ENCODE results near the gene AP3D1.
"Not testable (repeated sequence)": the region's sequence is repeated elsewhere in the genome, so short reads cannot be mapped to it uniquely, and the experiment has no call there.

Gene AP3D1

DNA sequence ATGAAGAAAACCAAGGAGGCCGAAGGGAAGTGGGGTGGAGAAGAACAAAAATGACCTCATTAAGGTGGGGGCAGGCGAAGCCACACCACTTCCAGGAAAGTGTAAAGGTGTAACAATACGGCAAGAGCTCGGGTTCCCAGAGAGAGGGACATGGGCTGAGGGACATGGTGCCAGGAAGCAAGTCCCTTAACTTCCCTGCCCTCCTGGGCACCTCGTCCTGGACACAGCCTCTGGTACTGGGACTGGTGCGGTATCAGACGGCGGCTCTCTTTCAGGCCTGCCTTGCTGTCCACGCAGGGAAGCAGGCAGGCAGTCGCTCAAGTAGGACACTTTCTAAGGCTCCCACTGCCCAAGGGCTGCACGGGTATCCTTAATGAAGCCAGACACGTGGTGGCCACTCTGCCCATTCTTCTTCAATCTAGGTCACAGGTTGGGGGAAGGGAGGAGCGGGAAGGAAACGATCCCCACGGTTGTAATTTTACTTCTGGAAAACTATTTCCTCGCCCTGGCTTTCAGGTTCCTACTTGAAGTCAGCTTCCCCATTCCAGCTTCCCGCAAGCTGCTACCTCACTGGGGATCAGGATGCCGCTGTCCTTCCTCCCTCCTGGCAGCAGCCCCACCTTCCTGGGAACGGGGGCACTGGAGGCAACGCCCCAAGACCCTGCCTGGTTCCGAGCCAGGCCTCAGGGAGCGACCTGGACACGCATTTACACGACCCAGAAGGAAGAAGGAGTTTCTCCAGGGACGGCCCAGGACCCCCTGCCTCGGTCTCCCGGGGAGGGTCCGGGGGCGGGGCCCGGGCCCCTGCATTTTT lies 1.2 kb downstream of the AP3D1 start:
- DNase-seq (ENCODE audit: low read depth): no peak

GRCh38 chr19:2148482-2149135 lies 2.8 kb downstream of the AP3D1 start:
- DNase-seq (ENCODE audit: low read depth): no peak

GRCh38 chr19:2145831-2146241 lies 5.5 kb downstream of the AP3D1 start:
- no peak for DNase-seq (ENCODE audit: low read depth)

GRCh38 chr19:2144190-2144589 lies 7.2 kb downstream of the AP3D1 start:
- DNase-seq (ENCODE audit: low read depth): no peak

GRCh38 chr19:2142173-2142829 lies 9.1 kb downstream of the AP3D1 start:
- no peak for DNase-seq (ENCODE audit: low read depth)

DNA sequence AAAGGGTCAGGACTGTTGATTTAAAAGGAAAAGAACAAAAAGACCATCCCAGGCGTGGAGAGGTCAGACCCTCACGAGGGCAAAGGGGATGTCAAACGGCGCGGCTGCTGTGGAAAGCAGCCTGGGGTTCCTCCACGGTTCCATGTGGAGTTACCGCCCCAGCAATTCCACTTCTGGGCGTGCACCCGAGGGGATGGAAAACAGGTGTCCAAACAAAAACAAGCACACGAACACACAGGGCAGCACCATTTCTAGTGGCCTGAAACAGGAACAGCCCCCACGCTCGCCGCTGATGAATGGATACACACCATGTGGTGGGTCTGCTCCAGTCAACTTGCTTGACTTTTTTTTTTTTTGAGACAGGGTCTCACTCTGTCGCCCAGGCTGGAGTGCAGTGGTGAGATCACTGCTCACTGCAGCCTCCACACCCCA lies 11.2 kb downstream of the AP3D1 start:
- no peak for DNase-seq (ENCODE audit: low read depth)

DNA sequence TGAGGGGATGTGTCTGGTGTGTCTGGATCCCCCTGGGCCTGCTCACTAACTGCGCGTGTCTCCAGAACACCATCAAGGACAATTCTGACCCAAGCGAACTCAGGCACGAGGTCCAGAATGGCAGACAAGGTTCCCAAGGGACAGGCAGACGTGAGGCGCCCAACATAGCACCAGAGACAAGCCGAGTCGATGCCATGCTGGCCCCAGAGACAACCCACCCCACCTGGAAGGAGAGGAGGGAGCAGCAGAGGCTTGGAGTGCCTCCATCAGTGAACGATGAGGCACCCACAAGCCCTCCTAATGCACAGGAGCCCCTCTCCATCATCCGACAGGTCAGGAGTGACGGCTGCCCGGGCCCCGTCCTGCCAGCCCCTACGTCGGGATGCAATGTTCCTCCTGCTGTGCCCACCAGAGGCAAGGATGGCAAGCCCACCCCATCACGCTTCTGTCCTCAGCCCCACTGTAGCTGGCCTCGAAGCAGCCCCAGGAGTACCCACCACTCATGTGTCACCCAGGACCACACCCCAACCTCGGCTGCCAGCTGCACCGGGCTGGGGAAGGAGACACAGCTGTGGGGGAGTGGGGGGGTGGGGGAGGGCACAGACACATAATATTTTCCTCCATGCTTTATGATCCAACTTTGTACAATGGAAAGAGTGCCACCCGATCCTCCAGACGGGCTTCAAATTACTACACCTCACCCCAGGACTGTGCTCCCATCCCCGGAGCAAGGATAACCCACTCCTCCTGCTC lies 11.8 kb downstream of the AP3D1 start:
- DNase-seq (ENCODE audit: low read depth): no peak

DNA sequence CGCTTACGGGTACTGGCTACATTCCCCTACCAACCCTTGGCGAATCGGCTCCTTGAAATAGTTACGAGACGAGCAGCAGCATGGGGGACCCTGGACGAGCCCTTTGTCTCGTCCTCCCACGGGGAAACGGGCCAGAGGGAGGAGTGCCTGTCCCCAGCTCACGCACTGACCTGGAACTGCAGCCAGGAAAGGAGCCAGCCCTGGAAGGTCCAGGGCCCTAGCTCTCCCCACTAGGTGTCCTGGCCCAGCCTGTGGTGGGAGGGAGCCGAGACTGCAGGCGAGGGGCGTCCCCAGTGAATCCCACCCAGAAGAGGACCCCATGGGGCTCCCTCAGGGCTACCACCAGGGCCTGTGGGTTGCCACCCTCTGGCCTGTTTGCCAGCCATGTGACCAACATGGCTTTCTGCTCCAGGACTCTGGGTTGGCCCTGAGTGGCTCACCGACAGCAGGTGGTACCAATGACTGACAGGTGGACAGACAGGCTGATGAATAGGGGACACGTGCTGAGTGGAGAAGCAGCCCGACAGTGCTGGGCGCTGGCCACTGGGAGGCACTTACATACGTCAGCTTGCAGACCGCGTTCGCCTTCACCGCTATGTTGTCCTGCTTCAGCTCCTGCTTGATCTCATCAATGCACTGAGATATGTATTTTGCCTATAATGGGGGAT lies 13.2 kb downstream of the AP3D1 start:
- no peak for DNase-seq (ENCODE audit: low read depth)

DNA sequence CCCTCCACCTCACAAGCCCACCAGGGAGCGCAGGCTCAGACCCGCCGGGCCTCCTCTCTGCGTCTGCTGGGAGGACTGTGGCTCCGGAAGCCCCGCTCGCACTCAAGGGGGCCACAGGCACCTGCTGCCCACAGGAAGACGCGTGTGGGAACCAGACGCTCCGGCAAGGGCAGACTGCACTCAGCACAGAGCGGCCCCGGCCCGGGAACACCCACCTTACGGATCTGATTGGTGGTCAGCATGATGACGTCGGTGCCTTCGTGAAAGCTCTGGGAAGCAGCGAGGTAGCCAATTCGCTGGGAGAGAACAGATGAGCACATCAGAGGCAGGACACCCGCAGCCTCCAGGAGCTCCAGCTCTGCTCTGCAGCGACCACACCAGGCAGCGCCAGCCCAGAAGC lies 14.6 kb downstream of the AP3D1 start:
- DNase-seq (ENCODE audit: low read depth): no peak

- DNase-seq (ENCODE audit: low read depth): no peak
Measured at GRCh38 chr19:2135474-2136402, 15.6 kb downstream of the AP3D1 start.

- no peak for DNase-seq (ENCODE audit: low read depth)
Measured at GRCh38 chr19:2132731-2133490, 18.5 kb downstream of the AP3D1 start.

GRCh38 chr19:2132191-2132590 lies 19.2 kb downstream of the AP3D1 start:
- no peak for DNase-seq (ENCODE audit: low read depth)

- not testable (repeated sequence) for DNase-seq (ENCODE audit: low read depth)
Measured at GRCh38 chr19:2131012-2131975, 20.1 kb downstream of the AP3D1 start.

GRCh38 chr19:2129892-2130770 lies 21.2 kb downstream of the AP3D1 start:
- no peak for DNase-seq (ENCODE audit: low read depth)

- DNase-seq (ENCODE audit: low read depth): no peak
Measured at GRCh38 chr19:2129486-2129885, 21.9 kb downstream of the AP3D1 start.

DNA sequence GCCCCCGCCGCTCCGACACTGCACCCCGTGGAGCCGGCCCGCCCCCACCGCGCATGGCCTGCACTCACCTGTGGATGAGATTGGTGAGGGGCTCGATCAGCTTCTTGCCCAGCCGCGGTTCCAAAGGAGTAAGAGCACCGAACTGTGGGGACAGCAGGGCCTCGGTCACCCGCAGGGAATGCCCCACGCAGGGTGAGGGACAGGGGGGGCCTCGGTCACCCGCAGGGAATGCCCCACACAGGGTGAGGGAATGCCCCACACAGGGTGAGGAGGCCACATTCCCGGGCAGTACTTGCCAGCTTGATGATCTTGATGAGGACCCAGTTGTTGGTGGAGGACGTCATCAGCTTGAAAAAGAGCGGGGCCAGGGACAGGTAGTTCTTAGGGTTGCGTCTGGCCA lies 22.3 kb downstream of the AP3D1 start:
- no peak for DNase-seq (ENCODE audit: low read depth)

DNA sequence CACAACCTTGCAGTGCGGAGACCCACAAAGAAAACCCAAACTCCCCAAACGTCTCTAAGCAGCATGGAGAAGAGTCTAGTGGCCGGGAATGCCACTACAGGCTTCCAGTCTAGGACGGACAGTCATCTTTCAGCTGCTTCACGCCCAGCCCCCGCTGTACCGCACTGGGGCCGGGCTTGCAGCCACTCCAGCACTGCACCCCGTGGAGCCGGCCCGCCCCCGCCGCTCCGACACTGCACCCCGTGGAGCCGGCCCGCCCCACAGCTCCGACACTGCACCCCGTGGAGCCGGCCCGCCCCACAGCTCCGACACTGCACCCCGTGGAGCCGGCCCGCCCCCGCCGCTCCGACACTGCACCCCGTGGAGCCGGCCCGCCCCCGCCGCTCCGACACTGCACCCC lies 23.1 kb downstream of the AP3D1 start:
- DNase-seq (ENCODE audit: low read depth): not testable (repeated sequence)

DNA sequence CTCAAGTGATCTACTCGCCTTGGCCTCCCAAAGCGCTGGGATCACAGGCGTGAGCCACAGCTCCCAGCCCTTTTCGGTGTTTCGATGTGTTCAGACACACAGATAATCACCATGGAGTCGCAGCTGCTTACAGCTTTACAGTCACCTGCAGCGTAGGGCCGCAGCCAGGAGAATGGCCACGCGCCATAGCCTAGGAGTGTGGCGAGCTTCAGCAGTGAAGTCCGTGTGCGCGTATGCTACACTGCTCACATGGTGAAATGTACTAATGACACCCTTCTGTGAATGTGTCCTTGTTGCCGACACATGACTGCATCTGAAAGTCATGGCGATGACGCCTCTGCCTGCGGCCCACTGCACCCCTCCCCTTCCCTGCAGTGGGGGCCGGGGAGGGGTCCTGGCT lies 23.6 kb downstream of the AP3D1 start:
- DNase-seq (ENCODE audit: low read depth): no peak

All from GM04503 (cell line).